Measurements from ENCODE around the gene ST6GAL1. TPM values are rescaled to one million over a fixed set of nuclear protein-coding genes. Genes with fewer than 3 reads are reported as not detected.

The ST6GAL1 gene
- total RNA-seq, 4 donors from 2014 or later: 24.7 to 58.1 (median 44.5) TPM

DNA sequence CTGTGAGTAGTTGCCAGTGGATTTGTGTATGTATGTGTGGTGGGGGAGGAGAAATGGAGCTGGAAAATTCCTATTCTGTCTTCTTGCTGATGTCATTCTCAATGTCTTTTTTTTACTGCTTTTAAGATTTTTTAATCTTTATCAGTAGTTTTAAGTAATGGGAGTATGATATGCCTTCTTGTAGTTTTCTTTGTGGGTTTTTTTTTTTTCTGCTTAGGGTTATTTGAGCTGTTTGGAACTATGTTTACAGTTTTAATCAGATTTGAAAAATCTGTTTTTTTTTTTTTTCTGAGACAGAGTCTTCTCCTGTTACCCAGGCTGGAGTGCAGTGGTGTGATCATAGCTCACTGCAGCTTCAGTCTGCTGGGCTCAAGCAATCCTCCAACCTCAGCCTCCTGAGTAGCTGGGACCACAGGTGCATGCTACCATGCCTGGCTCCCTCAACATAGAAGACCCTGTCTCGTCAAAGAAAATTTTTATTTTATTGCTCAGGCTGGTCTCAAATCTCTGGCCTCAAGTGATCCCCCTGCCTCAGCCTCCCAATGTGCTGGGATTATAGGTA is 171.8 kb downstream of the ST6GAL1 start:
- DNase-seq (ENCODE audit: low spot score in 2 of 2): no peak
- Histone ChIP-seq H3K27ac (peak overlapping the region; percentile 25 to 85 (median 56)), H3K4me3 (peak overlapping the region; percentile 13 to 46 (median 18)), H3K27me3 (no peaks in the 10 kb centered on the region), H3K4me1 (peaks cover 0 to 48% (median 11%) of the 10 kb centered on the region in 4 donors), H3K36me3 (no peaks in the 10 kb centered on the region), H3K9me3 (peaks cover 0 to 19% (median 4%) of the 10 kb centered on the region in 4 donors)
- TF ChIP-seq, protein P1, sequence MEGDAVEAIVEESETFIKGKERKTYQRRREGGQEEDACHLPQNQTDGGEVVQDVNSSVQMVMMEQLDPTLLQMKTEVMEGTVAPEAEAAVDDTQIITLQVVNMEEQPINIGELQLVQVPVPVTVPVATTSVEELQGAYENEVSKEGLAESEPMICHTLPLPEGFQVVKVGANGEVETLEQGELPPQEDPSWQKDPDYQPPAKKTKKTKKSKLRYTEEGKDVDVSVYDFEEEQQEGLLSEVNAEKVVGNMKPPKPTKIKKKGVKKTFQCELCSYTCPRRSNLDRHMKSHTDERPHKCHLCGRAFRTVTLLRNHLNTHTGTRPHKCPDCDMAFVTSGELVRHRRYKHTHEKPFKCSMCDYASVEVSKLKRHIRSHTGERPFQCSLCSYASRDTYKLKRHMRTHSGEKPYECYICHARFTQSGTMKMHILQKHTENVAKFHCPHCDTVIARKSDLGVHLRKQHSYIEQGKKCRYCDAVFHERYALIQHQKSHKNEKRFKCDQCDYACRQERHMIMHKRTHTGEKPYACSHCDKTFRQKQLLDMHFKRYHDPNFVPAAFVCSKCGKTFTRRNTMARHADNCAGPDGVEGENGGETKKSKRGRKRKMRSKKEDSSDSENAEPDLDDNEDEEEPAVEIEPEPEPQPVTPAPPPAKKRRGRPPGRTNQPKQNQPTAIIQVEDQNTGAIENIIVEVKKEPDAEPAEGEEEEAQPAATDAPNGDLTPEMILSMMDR (IDR thresholded peaks at IDR 0.05): no peak
- TF ChIP-seq EP300 (IDR thresholded peaks at IDR 0.05): no peak
- TF ChIP-seq POLR2A (IDR thresholded peaks at IDR 0.05): no peak
- 67 to 87% methylated on average over 1 of the region's 1 CpG for WGBS, 2 donors

DNA sequence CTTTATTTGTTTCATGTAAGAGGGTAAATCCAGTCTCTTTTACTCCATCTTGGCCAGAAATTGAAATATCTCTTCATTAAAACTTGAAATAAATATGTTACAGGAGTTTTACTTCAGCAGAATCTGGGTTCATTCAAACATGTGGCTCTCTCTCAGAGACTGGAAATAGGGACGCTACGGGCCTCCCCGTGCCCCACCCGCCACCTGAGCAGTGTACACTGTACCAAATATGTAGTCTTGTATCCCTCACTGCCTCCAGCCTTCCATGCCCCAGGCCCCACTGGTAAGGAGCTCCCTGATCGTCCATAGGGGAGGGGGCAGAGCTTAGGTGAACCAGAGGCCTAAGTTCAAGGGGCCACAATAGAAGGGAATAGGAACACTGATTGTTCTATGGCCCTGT is 172.9 kb downstream of the ST6GAL1 start:
- no peak overlapping the region for H3K4me3 ChIP-seq
- H3K27me3 ChIP-seq: no peaks in the 10 kb centered on the region
- H3K27ac ChIP-seq: peak overlapping the region in 1 of 4 donors; percentile 18
- H3K9me3 ChIP-seq: peaks cover 0 to 8% (median 1%) of the 10 kb centered on the region in 4 donors
- no peak for DNase-seq (ENCODE audit: low spot score in 2 of 2)
- H3K4me1 ChIP-seq: peaks cover 0 to 59% (median 11%) of the 10 kb centered on the region in 4 donors
- H3K36me3 ChIP-seq: no peaks in the 10 kb centered on the region
- TF ChIP-seq EP300 (IDR thresholded peaks at IDR 0.05): no peak
- TF ChIP-seq POLR2A (IDR thresholded peaks at IDR 0.05): no peak
- TF ChIP-seq, protein P1 (IDR thresholded peaks at IDR 0.05): no peak
- WGBS, 2 donors: 91% methylated on average over 5 of the region's 5 CpGs

DNA sequence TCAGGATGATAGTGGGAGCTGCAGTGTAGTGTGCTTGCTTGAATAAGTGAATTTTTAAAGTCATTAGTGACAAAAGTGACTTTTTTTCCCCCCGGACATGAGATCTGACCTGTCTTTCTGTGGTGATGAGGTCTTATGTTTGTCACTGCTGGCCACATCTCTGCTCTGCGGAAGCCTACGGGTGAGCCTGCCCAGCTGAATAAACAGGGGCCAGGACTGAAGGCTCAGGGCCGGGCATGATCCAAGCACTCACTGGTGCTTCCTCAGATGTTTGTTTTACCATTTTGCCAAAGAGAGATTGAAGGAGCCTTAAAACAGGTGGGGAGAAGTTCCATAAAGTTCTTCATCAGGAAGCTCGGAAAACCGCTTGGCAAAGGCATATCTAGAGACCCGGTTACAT is 174.0 kb downstream of the ST6GAL1 start:
- peaks cover 0 to 3% (median under 1%) of the 10 kb centered on the region in 4 donors for H3K9me3 ChIP-seq
- DNase-seq (ENCODE audit: low spot score in 2 of 2): no peak
- TF ChIP-seq POLR2A (IDR thresholded peaks at IDR 0.05): no peak
- peak overlapping the region in 3 of 4 donors; percentile 22 to 71 (median 64) for H3K27ac ChIP-seq
- H3K36me3 ChIP-seq: no peaks in the 10 kb centered on the region
- WGBS, 2 donors: 63 to 75% methylated on average over 7 of the region's 7 CpGs
- H3K4me1 ChIP-seq: peaks cover 0 to 63% (median 11%) of the 10 kb centered on the region in 4 donors
- H3K4me3 ChIP-seq: no peak overlapping the region
- H3K27me3 ChIP-seq: no peaks in the 10 kb centered on the region

DNA sequence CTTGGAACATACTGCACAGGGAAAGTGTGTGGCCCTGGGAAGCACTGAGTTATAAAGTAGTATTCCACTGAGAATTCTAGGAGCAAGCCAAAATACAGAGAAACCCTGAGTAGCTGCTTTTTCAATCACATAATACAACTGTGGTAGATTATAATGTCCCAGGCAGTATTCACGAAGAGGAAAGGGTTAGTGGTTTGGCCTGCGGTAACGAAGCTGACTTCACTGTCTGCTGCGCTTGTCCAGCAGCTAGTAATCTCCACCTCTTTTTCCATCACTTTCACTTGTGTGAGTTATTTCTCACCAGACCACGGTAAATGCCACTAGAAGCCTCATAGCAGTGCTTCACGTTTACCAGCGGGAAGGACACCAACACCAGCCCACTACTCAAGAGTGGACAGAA is 174.6 kb downstream of the ST6GAL1 start:
- 50 to 57% methylated on average over 7 of the region's 7 CpGs for WGBS, 2 donors
- Histone ChIP-seq H3K4me3 (peak overlapping the region in 2 of 4 donors; percentile 4 to 28), H3K36me3 (no peaks in the 10 kb centered on the region), H3K27ac (peak overlapping the region in 3 of 4 donors; percentile 22 to 71 (median 64)), H3K9me3 (no peaks in the 10 kb centered on the region), H3K4me1 (peaks cover 0 to 63% (median 11%) of the 10 kb centered on the region in 4 donors), H3K27me3 (no peaks in the 10 kb centered on the region)
- TF ChIP-seq, protein P1 (IDR thresholded peaks at IDR 0.05): no peak
- TF ChIP-seq EP300 (IDR thresholded peaks at IDR 0.05) (no peak), POLR2A (IDR thresholded peaks at IDR 0.05) (no peak)
- DNase-seq (ENCODE audit: low spot score in 2 of 2): no peak

DNA sequence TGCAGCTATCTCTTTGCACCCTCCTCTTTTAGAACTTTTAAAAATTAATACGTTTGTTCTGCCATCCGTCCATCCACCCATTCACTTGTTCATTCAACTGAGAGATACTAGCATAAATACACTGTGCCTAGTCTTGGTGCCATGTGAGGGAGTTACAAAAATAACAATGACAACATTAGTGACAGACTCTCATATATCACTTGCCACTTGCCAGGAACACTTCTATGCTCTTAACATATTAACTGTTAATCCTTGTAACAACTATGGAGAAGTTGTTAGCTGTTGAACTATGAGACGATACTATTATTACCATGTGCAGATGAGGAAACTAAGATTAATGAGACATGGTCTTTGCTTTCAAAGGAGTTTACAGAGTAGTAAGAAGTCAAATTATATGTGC is 175.4 kb downstream of the ST6GAL1 start:
- H3K27ac ChIP-seq: peak overlapping the region in 2 of 4 donors; percentile 64 to 71
- TF ChIP-seq, protein P1 (IDR thresholded peaks at IDR 0.05): no peak
- TF ChIP-seq EP300 (IDR thresholded peaks at IDR 0.05): no peak
- no peak for TF ChIP-seq POLR2A (IDR thresholded peaks at IDR 0.05)
- H3K36me3 ChIP-seq: no peaks in the 10 kb centered on the region
- H3K9me3 ChIP-seq: no peaks in the 10 kb centered on the region
- no peak for DNase-seq (ENCODE audit: low spot score in 2 of 2)
- no peak overlapping the region for H3K4me3 ChIP-seq
- WGBS, 2 donors: 76 to 79% methylated on average over 3 of the region's 3 CpGs
- H3K4me1 ChIP-seq: peaks cover 0 to 62% (median 11%) of the 10 kb centered on the region in 4 donors
- no peaks in the 10 kb centered on the region for H3K27me3 ChIP-seq
